ENCODE results near the gene INPPL1.

The INPPL1 gene

GRCh38 chr11:72267956-72268617 is 43.5 kb downstream of the INPPL1 start:
- H3K4me3 ChIP-seq (replicated peaks; ENCODE audit: low read depth, low read length): no peak overlapping the region
- no peak for TF ChIP-seq CTCF (IDR thresholded peaks at IDR 0.05; ENCODE audit: low read length, missing control alignments)
- DNase-seq (ENCODE audit: low read depth): no peak

DNA sequence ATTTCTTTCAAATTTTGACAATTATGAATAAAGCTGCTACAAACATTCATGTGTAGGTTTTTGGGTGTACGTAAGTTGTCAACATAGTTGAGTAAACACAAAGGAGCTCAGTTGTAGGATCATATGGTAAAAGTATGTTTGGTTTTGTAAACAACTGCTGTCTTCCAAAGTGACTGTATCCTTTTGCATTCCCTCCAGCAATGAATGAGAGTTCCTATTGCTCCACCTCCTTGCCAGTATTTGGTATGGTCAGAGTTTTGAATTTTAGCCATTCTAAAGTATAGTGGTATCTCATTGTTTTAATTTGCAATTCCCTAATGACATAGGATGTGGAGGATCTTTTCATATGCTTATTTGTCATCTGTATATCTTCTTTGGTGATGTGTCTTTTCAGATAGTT is 47.4 kb downstream of the INPPL1 start:
- DNase-seq (ENCODE audit: low read depth): no peak
- H3K4me3 ChIP-seq (replicated peaks; ENCODE audit: low read depth, low read length): no peak overlapping the region
- TF ChIP-seq CTCF (IDR thresholded peaks at IDR 0.05; ENCODE audit: low read length, missing control alignments): no peak

DNA sequence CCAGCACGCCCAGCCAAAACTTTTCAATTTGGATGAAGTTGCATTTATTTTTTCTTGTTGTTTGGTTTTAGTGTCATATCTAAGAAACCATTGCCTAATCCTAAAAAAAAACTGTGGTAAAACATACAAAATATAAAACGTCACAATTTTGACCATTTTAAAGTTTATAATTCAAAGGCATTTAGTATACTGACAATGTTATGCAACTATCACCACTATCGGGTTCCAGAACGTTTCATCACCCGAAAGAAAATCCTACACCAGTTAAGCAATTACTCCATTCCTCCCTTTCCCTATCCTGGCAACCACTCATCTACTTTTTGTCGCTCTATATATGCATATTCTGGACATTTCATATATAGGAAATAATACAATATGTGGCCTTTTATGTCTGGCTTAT is 49.9 kb downstream of the INPPL1 start:
- no peak overlapping the region for H3K4me3 ChIP-seq (replicated peaks; ENCODE audit: low read depth, low read length)
- no peak for TF ChIP-seq CTCF (IDR thresholded peaks at IDR 0.05; ENCODE audit: low read length, missing control alignments)
- peak; percentile 35 for DNase-seq (ENCODE audit: low read depth)

- H3K4me3 ChIP-seq (replicated peaks; ENCODE audit: low read depth, low read length): no peak overlapping the region
- peak; percentile 24 for DNase-seq (ENCODE audit: low read depth)
- TF ChIP-seq CTCF (IDR thresholded peaks at IDR 0.05; ENCODE audit: low read length, missing control alignments): no peak
Measured at GRCh38 chr11:72278905-72279304, 54.3 kb downstream of the INPPL1 start.

DNA sequence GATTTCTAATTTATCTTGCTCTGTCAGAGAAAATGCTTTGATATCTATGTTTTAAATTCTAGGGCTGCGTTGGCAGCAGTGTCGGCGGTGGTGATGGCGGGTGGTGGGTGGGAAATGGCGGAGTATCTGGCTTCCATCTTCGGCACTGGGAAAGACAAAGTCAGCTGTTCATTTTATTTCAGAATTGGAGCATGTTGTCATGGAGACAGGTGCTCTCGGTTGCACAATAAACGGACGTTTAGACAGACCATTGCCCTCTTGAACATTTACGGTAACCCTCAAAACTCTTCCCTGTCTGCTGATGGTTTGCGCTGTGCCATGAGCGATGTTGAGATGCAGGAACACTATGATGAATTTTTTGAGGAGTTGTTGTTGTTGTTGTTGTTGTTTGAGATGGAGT is 55.5 kb downstream of the INPPL1 start:
- H3K4me3 ChIP-seq (replicated peaks; ENCODE audit: low read depth, low read length): no peak overlapping the region
- no peak for DNase-seq (ENCODE audit: low read depth)
- TF ChIP-seq CTCF (IDR thresholded peaks at IDR 0.05; ENCODE audit: low read length, missing control alignments): no peak

- no peak for DNase-seq (ENCODE audit: low read depth)
- no peak for TF ChIP-seq CTCF (IDR thresholded peaks at IDR 0.05; ENCODE audit: low read length, missing control alignments)
- H3K4me3 ChIP-seq (replicated peaks; ENCODE audit: low read depth, low read length): no peak overlapping the region
Measured at GRCh38 chr11:72280726-72281315, 56.3 kb downstream of the INPPL1 start.

- no peak overlapping the region for H3K4me3 ChIP-seq (replicated peaks; ENCODE audit: low read depth, low read length)
- DNase-seq (ENCODE audit: low read depth): no peak
- no peak for TF ChIP-seq CTCF (IDR thresholded peaks at IDR 0.05; ENCODE audit: low read length, missing control alignments)
Measured at GRCh38 chr11:72283947-72284346, 59.4 kb downstream of the INPPL1 start.
